Activated T-helper 2 cell treated with anti-CD3 and anti-CD28 coated beads, Interferon-gamma antibody, Interleukin-2, Interleukin-4, amounts not matched to agents 10 μg/mL and 5 μg/mL and 100 μg/mL, durations not matched to agents 14 hours and 24 hours and 36 hours (primary cell): ENCODE measurements around the gene PODXL. TPM values are rescaled to one million over a fixed set of nuclear protein-coding genes. Genes with fewer than 3 reads are reported as not detected.

ENCODE experiments used
- DNase-seq: peaks from one replicate; pipeline ENCODE4 v3.0.0; 2021; ENCODE audit warnings: low spot score
- H3K27ac Mint-ChIP-seq: one replicate; pipeline ENCODE4 v1.8.0; 2021; ENCODE audit warnings: mixed read lengths
- H3K27me3 Mint-ChIP-seq: one replicate; pipeline ENCODE4 v1.8.0; 2021; ENCODE audit warnings: low read depth, mixed read lengths
- H3K36me3 Mint-ChIP-seq: one replicate; pipeline ENCODE4 v1.8.0; 2021; ENCODE audit warnings: low read depth, mixed read lengths
- H3K4me1 Mint-ChIP-seq: one replicate; pipeline ENCODE4 v1.8.0; 2021; ENCODE audit warnings: low read depth, mixed read lengths
- H3K4me3 Mint-ChIP-seq: one replicate; pipeline ENCODE4 v1.8.0; 2021; ENCODE audit warnings: low read depth, mild to moderate bottlenecking, moderate library complexity, mixed read lengths
- H3K9me3 Mint-ChIP-seq: one replicate; pipeline ENCODE4 v1.8.0; 2021; ENCODE audit warnings: mixed read lengths
- intact Hi-C: fragments of 100-400 bp; cut with micrococcal nuclease; formaldehyde crosslinking; loops from one replicate; pipeline ENCODE4 v1.15.1; 2023
- total RNA-seq: library from RNA; stranded (reverse); gene quantifications from 2 replicates; pipeline ENCODE4 v1.2.3, GENCODE V29; 2022

Gene PODXL
- total RNA-seq, 1 donor from 2014 or later = 0.68 TPM

- intact Hi-C loops = loop anchor here (10.0 kb wide), 1 partner anchor 112 kb away; no protein-coding TSS in a partner anchor
- peaks cover 1% of the 10 kb centered on the region for H3K27me3 Mint-ChIP-seq
- no peak for DNase-seq
These were observed 13.1 kb downstream of the PODXL start for GRCh38 chr7:131543298-131543697.

GRCh38 chr7:131540491-131541162 is 15.8 kb downstream of the PODXL start:
- H3K27ac Mint-ChIP-seq = no peak overlapping the region
- H3K27me3 Mint-ChIP-seq = no peaks in the 10 kb centered on the region
- no peaks in the 10 kb centered on the region for H3K9me3 Mint-ChIP-seq
- intact Hi-C loops = loop anchor here (10.0 kb wide), 1 partner anchor 114 kb away; no protein-coding TSS in a partner anchor
- no peak for DNase-seq
- H3K4me3 Mint-ChIP-seq = no peak overlapping the region
- no peaks in the 10 kb centered on the region for H3K36me3 Mint-ChIP-seq
- H3K4me1 Mint-ChIP-seq = no peaks in the 10 kb centered on the region

More at GRCh38 chr7:131543298-131543697, 13.1 kb downstream of the PODXL start:
- Mint-ChIP-seq H3K4me1 (peaks cover 2% of the 10 kb centered on the region), H3K4me3 (no peak overlapping the region), H3K36me3 (no peaks in the 10 kb centered on the region), H3K9me3 (no peaks in the 10 kb centered on the region), H3K27ac (no peak overlapping the region)

GRCh38 chr7:131538813-131539179 is 17.6 kb downstream of the PODXL start:
- H3K36me3 Mint-ChIP-seq = no peaks in the 10 kb centered on the region
- H3K4me1 Mint-ChIP-seq = no peaks in the 10 kb centered on the region
- DNase-seq = no peak
- H3K9me3 Mint-ChIP-seq = no peaks in the 10 kb centered on the region
- H3K4me3 Mint-ChIP-seq = no peak overlapping the region
- intact Hi-C loops = no loop called here
- H3K27me3 Mint-ChIP-seq = no peaks in the 10 kb centered on the region
- no peak overlapping the region for H3K27ac Mint-ChIP-seq

- no peak overlapping the region for H3K4me3 Mint-ChIP-seq
These were observed 18.2 kb downstream of the PODXL start for GRCh38 chr7:131538071-131538812.

GRCh38 chr7:131537571-131537978 is 18.9 kb downstream of the PODXL start:
- intact Hi-C loops = no loop called here
- Mint-ChIP-seq H3K9me3 (no peaks in the 10 kb centered on the region), H3K36me3 (no peaks in the 10 kb centered on the region), H3K27me3 (no peaks in the 10 kb centered on the region), H3K27ac (no peak overlapping the region), H3K4me1 (no peaks in the 10 kb centered on the region), H3K4me3 (no peak overlapping the region)
- DNase-seq = no peak

More at GRCh38 chr7:131538071-131538812, 18.2 kb downstream of the PODXL start:
- no peak overlapping the region for H3K27ac Mint-ChIP-seq
- no peak for DNase-seq
- no peaks in the 10 kb centered on the region for H3K9me3 Mint-ChIP-seq
- intact Hi-C loops = no loop called here
- no peaks in the 10 kb centered on the region for H3K4me1 Mint-ChIP-seq
- no peaks in the 10 kb centered on the region for H3K36me3 Mint-ChIP-seq
- no peaks in the 10 kb centered on the region for H3K27me3 Mint-ChIP-seq

- no peaks in the 10 kb centered on the region for H3K27me3 Mint-ChIP-seq
- no peaks in the 10 kb centered on the region for H3K4me1 Mint-ChIP-seq
- no peaks in the 10 kb centered on the region for H3K9me3 Mint-ChIP-seq
- no peak overlapping the region for H3K27ac Mint-ChIP-seq
- H3K4me3 Mint-ChIP-seq = no peak overlapping the region
- no peaks in the 10 kb centered on the region for H3K36me3 Mint-ChIP-seq
- intact Hi-C loops = no loop called here
- no peak for DNase-seq
These were observed 20.0 kb downstream of the PODXL start for GRCh38 chr7:131536361-131536849.

GRCh38 chr7:131533566-131534561 is 22.6 kb downstream of the PODXL start:
- intact Hi-C loops = no loop called here
- DNase-seq = no peak
- Mint-ChIP-seq H3K4me1 (no peaks in the 10 kb centered on the region), H3K9me3 (no peaks in the 10 kb centered on the region), H3K36me3 (no peaks in the 10 kb centered on the region), H3K4me3 (no peak overlapping the region), H3K27ac (no peak overlapping the region), H3K27me3 (peaks cover 2% of the 10 kb centered on the region)

- Mint-ChIP-seq H3K27ac (no peak overlapping the region), H3K27me3 (peaks cover 7% of the 10 kb centered on the region), H3K9me3 (no peaks in the 10 kb centered on the region), H3K4me1 (no peaks in the 10 kb centered on the region), H3K4me3 (no peak overlapping the region), H3K36me3 (no peaks in the 10 kb centered on the region)
- no peak for DNase-seq
- intact Hi-C loops = no loop called here
These were observed 23.3 kb downstream of the PODXL start for GRCh38 chr7:131533151-131533559.

GRCh38 chr7:131532570-131533091 is 23.8 kb downstream of the PODXL start:
- Mint-ChIP-seq H3K36me3 (no peaks in the 10 kb centered on the region), H3K9me3 (no peaks in the 10 kb centered on the region), H3K4me1 (no peaks in the 10 kb centered on the region), H3K4me3 (no peak overlapping the region), H3K27me3 (peaks cover 9% of the 10 kb centered on the region), H3K27ac (no peak overlapping the region)
- intact Hi-C loops = no loop called here
- no peak for DNase-seq

- H3K4me1 Mint-ChIP-seq = peaks cover 2% of the 10 kb centered on the region
- intact Hi-C loops = no loop called here
- H3K27me3 Mint-ChIP-seq = peaks cover 18% of the 10 kb centered on the region
- no peaks in the 10 kb centered on the region for H3K9me3 Mint-ChIP-seq
- no peak overlapping the region for H3K27ac Mint-ChIP-seq
- no peaks in the 10 kb centered on the region for H3K36me3 Mint-ChIP-seq
- no peak for DNase-seq
- H3K4me3 Mint-ChIP-seq = no peak overlapping the region
These were observed 26.3 kb downstream of the PODXL start for GRCh38 chr7:131530137-131530536.

- intact Hi-C loops = no loop called here
- peaks cover 2% of the 10 kb centered on the region for H3K4me1 Mint-ChIP-seq
- H3K36me3 Mint-ChIP-seq = no peaks in the 10 kb centered on the region
- H3K27ac Mint-ChIP-seq = no peak overlapping the region
- H3K27me3 Mint-ChIP-seq = peaks cover 20% of the 10 kb centered on the region
- no peak overlapping the region for H3K4me3 Mint-ChIP-seq
- H3K9me3 Mint-ChIP-seq = no peaks in the 10 kb centered on the region
- DNase-seq = no peak
These were observed 26.8 kb downstream of the PODXL start for GRCh38 chr7:131529617-131530016.

GRCh38 chr7:131529179-131529578 is 27.2 kb downstream of the PODXL start:
- H3K4me3 Mint-ChIP-seq = no peak overlapping the region
- no peak overlapping the region for H3K27ac Mint-ChIP-seq
- no peaks in the 10 kb centered on the region for H3K36me3 Mint-ChIP-seq
- H3K9me3 Mint-ChIP-seq = no peaks in the 10 kb centered on the region
- H3K27me3 Mint-ChIP-seq = peaks cover 22% of the 10 kb centered on the region
- intact Hi-C loops = no loop called here
- peaks cover 2% of the 10 kb centered on the region for H3K4me1 Mint-ChIP-seq
- no peak for DNase-seq
